Chondrocyte (in vitro differentiated cells): Measurements from ENCODE around the gene KCNH3. TPM values are rescaled to one million over a fixed set of nuclear protein-coding genes. Genes with fewer than 3 reads are reported as not detected.

Source experiments
- DNase-seq: peaks from one replicate; pipeline ENCODE4 v3.0.0; 2021; ENCODE audit warnings: mixed read lengths, low spot score
- H3K27ac Mint-ChIP-seq: one replicate; pipeline ENCODE4 v1.8.0; 2021; ENCODE audit warnings: mild to moderate bottlenecking, moderate library complexity, mixed read lengths; ENCODE audit not compliant: unreplicated experiment
- H3K27me3 Mint-ChIP-seq: 2 replicates; pipeline ENCODE4 v1.8.0; 2021; ENCODE audit warnings: low read depth, mixed read lengths
- H3K36me3 Mint-ChIP-seq: 2 replicates; pipeline ENCODE4 v1.8.0; 2021; ENCODE audit warnings: low read depth, mixed read lengths
- H3K4me1 Mint-ChIP-seq: 2 replicates; pipeline ENCODE4 v1.8.0; 2021; ENCODE audit warnings: low read depth, mild to moderate bottlenecking, mixed read lengths
- H3K4me3 Mint-ChIP-seq: one replicate; pipeline ENCODE4 v1.8.0; 2021; ENCODE audit warnings: mild to moderate bottlenecking, moderate library complexity, mixed read lengths; ENCODE audit not compliant: unreplicated experiment
- H3K9me3 Mint-ChIP-seq: 2 replicates; pipeline ENCODE4 v1.8.0; 2021; ENCODE audit warnings: low read depth, mixed read lengths
- CTCF ChIP-seq: fragments of 200-600 bp; sonication (generic); IDR thresholded peaks from 2 replicates; pipeline ENCODE4 v1.5.0; 2021; ENCODE audit warnings: antibody characterized with exemption, mild to moderate bottlenecking, moderate library complexity
- total RNA-seq: library from RNA; stranded (reverse); gene quantifications from 3 replicates; pipeline ENCODE4 v1.2.1, GENCODE V29; 2021

Gene KCNH3
- total RNA-seq, 1 donor from 2014 or later, result 0.27 TPM

- H3K27ac Mint-ChIP-seq, result no peak overlapping the region
These were observed 13.6 kb downstream of the KCNH3 start for GRCh38 chr12:49552425-49552824.

GRCh38 chr12:49552899-49553298 is 14.1 kb downstream of the KCNH3 start:
- Mint-ChIP-seq H3K9me3 (no peaks in the 10 kb centered on the region), H3K4me1 (peaks cover 3% of the 10 kb centered on the region), H3K27ac (no peak overlapping the region), H3K4me3 (no peak overlapping the region), H3K27me3 (peaks cover 12% of the 10 kb centered on the region), H3K36me3 (peaks cover 5% of the 10 kb centered on the region)
- no peak for DNase-seq
- TF ChIP-seq CTCF, result no peak

More at GRCh38 chr12:49552425-49552824, 13.6 kb downstream of the KCNH3 start:
- H3K9me3 Mint-ChIP-seq, result no peaks in the 10 kb centered on the region
- peaks cover 5% of the 10 kb centered on the region for H3K36me3 Mint-ChIP-seq
- no peak overlapping the region for H3K4me3 Mint-ChIP-seq
- no peak for DNase-seq
- H3K27me3 Mint-ChIP-seq, result peaks cover 12% of the 10 kb centered on the region
- no peak for TF ChIP-seq CTCF
- H3K4me1 Mint-ChIP-seq, result peaks cover 3% of the 10 kb centered on the region

- Mint-ChIP-seq H3K27me3 (peaks cover 9% of the 10 kb centered on the region), H3K27ac (no peak overlapping the region), H3K9me3 (no peaks in the 10 kb centered on the region), H3K4me1 (peaks cover 3% of the 10 kb centered on the region), H3K4me3 (no peak overlapping the region), H3K36me3 (peaks cover 10% of the 10 kb centered on the region)
- peak; percentile 67 for TF ChIP-seq CTCF
- DNase-seq, result no peak
These were observed 14.8 kb downstream of the KCNH3 start for GRCh38 chr12:49553512-49554088.

GRCh38 chr12:49554266-49554665 is 15.4 kb downstream of the KCNH3 start:
- Mint-ChIP-seq H3K27me3 (peaks cover 9% of the 10 kb centered on the region), H3K9me3 (no peaks in the 10 kb centered on the region), H3K4me3 (no peak overlapping the region), H3K27ac (no peak overlapping the region), H3K4me1 (no peaks in the 10 kb centered on the region), H3K36me3 (peaks cover 14% of the 10 kb centered on the region)
- TF ChIP-seq CTCF, result no peak
- DNase-seq, result no peak

GRCh38 chr12:49555631-49556390 is 17.0 kb downstream of the KCNH3 start:
- Mint-ChIP-seq H3K27ac (no peak overlapping the region), H3K36me3 (peaks cover 20% of the 10 kb centered on the region), H3K9me3 (no peaks in the 10 kb centered on the region), H3K27me3 (peaks cover 2% of the 10 kb centered on the region), H3K4me1 (no peaks in the 10 kb centered on the region), H3K4me3 (no peak overlapping the region)
- DNase-seq, result no peak
- no peak for TF ChIP-seq CTCF
